Measurements from ENCODE around the gene ZNF280C.
A peak's percentile ranks its signal among the peaks of the same experiment; 100 is the strongest.

ZNF280C gene

DNA sequence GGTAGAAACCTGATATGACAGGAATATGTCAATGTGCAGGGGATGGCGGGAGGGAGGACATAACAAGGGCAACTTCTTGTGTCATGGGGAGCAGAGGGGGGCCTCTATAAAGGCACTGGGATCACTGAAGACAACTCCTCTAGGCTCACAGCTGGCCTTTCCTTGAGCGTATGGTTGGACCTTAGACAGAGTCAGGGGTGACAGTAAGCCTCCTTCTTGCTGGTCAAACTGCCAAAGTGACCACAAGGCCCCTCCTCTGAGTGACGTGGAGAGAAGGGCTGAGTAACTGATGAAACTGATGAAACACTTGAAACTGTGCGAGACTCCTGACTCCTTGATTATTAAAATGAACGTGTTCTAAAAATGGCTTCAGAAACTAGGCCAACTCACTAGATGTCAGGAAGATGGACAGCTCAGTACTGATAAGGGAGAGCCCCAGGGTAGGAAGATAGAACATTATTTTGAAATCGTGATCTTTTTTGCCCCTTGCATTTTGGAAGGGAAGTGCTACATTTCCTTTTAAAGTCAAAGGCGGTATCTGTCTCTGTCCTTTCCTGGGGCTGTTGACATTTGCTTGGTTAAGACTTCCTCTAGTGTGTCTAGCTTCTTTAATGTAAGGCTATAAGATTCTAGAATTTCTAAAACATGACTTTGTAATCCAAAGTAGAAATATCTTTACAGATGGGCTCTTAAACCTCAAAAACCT is 95.4 kb downstream of the ZNF280C start:
- no peaks in the 10 kb centered on the region for H3K9me3 ChIP-seq (ENCODE audit: low read length)
- peak overlapping the region; percentile 91 for H3K4me3 ChIP-seq (ENCODE audit: low read depth, low read length, poor library complexity, severe bottlenecking)
- peak overlapping the region; percentile 79 for H3K4me2 ChIP-seq (ENCODE audit: low read length)

DNA sequence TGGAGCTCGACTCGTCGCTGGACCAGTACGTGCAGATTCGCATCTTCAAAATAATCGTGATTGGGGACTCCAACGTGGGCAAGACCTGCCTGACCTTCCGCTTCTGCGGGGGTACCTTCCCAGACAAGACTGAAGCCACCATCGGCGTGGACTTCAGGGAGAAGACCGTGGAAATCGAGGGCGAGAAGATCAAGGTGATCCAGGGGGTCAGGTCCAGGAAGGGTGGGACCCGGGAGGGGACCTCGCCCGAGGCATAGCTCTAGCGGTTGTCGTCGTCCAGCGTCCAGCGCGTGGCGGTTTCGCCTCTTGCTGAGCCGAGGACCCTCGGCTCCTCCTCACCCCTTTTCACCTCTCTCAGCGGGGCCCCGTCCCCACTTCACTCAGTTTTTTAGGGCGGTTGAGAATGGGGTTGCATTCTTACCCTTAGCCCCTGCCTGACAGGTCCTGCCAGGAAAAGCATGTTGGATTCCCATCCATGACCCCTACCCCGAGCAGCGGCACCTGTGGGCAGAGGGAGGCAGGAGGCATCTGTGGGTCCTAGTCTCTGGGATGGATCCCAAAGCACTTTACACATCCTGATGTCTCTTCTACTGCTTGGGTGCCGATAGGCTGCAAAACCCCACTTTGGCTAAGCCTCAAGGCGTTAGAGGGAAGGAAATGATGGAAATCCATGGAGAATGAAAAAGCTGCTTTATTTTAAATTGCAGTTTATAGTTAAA is 96.4 kb downstream of the ZNF280C start:
- Histone ChIP-seq H3K79me2 (ENCODE audit: insufficient read depth, low read length) (no peaks in the 10 kb centered on the region; the same call in none of the 2 replicates), H3K27me3 (ENCODE audit: insufficient read depth, low read length) (no peaks in the 10 kb centered on the region), H3K4me3 (ENCODE audit: low read depth, low read length, poor library complexity, severe bottlenecking) (peak overlapping the region; percentile 91), H4K20me1 (ENCODE audit: insufficient read depth, low read length) (no peaks in the 10 kb centered on the region), H3K4me2 (ENCODE audit: low read length) (peak overlapping the region; percentile 79), H3K27ac (ENCODE audit: low read depth, low read length, poor library complexity, severe bottlenecking) (peak overlapping the region; percentile 88), H3K9me3 (ENCODE audit: low read length) (no peaks in the 10 kb centered on the region), H3F3A (ENCODE audit: insufficient read depth, low read length) (no peaks in the 10 kb centered on the region), H3K36me3 (ENCODE audit: insufficient read depth, low read length) (no peaks in the 10 kb centered on the region), H2AFZ (ENCODE audit: low read length) (no peak overlapping the region), H3K9ac (ENCODE audit: low read length) (peak overlapping the region; percentile 91), H3K4me1 (ENCODE audit: insufficient read depth, low read length, severe bottlenecking) (peaks cover 50% of the 10 kb centered on the region), H3K9me2 (ENCODE audit: low read depth, low read length) (no peaks in the 10 kb centered on the region)
- TF ChIP-seq, protein P1, sequence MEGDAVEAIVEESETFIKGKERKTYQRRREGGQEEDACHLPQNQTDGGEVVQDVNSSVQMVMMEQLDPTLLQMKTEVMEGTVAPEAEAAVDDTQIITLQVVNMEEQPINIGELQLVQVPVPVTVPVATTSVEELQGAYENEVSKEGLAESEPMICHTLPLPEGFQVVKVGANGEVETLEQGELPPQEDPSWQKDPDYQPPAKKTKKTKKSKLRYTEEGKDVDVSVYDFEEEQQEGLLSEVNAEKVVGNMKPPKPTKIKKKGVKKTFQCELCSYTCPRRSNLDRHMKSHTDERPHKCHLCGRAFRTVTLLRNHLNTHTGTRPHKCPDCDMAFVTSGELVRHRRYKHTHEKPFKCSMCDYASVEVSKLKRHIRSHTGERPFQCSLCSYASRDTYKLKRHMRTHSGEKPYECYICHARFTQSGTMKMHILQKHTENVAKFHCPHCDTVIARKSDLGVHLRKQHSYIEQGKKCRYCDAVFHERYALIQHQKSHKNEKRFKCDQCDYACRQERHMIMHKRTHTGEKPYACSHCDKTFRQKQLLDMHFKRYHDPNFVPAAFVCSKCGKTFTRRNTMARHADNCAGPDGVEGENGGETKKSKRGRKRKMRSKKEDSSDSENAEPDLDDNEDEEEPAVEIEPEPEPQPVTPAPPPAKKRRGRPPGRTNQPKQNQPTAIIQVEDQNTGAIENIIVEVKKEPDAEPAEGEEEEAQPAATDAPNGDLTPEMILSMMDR (IDR thresholded peaks at IDR 0.05; ENCODE audit: low read length), result no peak; the same call in 1 of the 2 replicates
- TF ChIP-seq EZH2 (IDR thresholded peaks at IDR 0.05; ENCODE audit: borderline replicate concordance, low read length), result no peak

More for the DNA sequence above, 95.4 kb downstream of the ZNF280C start:
- Histone ChIP-seq H3F3A (ENCODE audit: insufficient read depth, low read length) (no peaks in the 10 kb centered on the region), H3K79me2 (ENCODE audit: insufficient read depth, low read length) (no peaks in the 10 kb centered on the region; the same call in none of the 2 replicates), H3K4me1 (ENCODE audit: insufficient read depth, low read length, severe bottlenecking) (peaks cover 54% of the 10 kb centered on the region), H3K9ac (ENCODE audit: low read length) (peak overlapping the region; percentile 91), H3K9me2 (ENCODE audit: low read depth, low read length) (no peaks in the 10 kb centered on the region), H3K27me3 (ENCODE audit: insufficient read depth, low read length) (no peaks in the 10 kb centered on the region), H2AFZ (ENCODE audit: low read length) (no peak overlapping the region), H3K27ac (ENCODE audit: low read depth, low read length, poor library complexity, severe bottlenecking) (peak overlapping the region; percentile 88), H4K20me1 (ENCODE audit: insufficient read depth, low read length) (no peaks in the 10 kb centered on the region), H3K36me3 (ENCODE audit: insufficient read depth, low read length) (no peaks in the 10 kb centered on the region)
- TF ChIP-seq EZH2 (IDR thresholded peaks at IDR 0.05; ENCODE audit: borderline replicate concordance, low read length), result no peak
- TF ChIP-seq, protein P1 (IDR thresholded peaks at IDR 0.05; ENCODE audit: low read length), result no peak

DNA sequence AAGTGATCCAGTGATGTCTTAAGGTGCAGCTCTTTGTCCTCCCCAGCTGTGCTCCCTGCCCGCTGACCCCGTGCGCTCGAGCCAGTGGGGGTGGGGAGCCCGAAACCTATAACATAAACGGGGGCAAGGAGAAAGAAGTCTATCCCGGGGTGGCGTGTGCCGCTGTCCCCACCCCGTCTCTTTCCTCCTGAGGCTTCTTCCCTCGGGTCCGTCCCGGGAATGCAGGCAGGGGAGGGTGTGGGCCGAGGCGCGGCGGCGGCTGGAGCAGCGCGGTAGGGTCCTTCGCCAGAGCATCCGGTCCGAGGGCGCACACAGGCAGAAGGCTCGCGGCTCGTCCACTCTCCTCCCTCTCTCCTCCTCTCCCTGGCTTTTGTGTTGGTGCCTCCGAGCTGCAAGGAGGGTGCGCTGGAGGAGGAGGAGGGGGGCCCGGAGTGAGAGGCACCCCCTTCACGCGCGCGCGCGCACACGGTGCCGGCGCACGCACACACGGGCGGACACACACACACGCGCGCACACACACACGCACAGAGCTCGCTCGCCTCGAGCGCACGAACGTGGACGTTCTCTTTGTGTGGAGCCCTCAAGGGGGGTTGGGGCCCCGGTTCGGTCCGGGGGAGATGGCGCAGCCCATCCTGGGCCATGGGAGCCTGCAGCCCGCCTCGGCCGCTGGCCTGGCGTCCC is 97.1 kb downstream of the ZNF280C start, which contains the start of gene RAB33A:
TSS of gene RAB33A (plus strand) at position 517 of the 681 bp plus-strand sequence. CDS start at position 618, 101 bp downstream.
- H4K20me1 ChIP-seq (ENCODE audit: insufficient read depth, low read length), result no peaks in the 10 kb centered on the region
- H3K4me3 ChIP-seq (ENCODE audit: low read depth, low read length, poor library complexity, severe bottlenecking), result peak within 1 kb of the TSS; percentile 91
- peak within 1 kb of the TSS; percentile 91 for H3K9ac ChIP-seq (ENCODE audit: low read length)
- no peaks in the 10 kb centered on the region for H3K9me3 ChIP-seq (ENCODE audit: low read length)
- H3K4me1 ChIP-seq (ENCODE audit: insufficient read depth, low read length, severe bottlenecking), result peaks cover 52% of the 10 kb centered on the region
- H3K9me2 ChIP-seq (ENCODE audit: low read depth, low read length), result no peaks in the 10 kb centered on the region
- no peaks in the 10 kb centered on the region for H3K36me3 ChIP-seq (ENCODE audit: insufficient read depth, low read length)
- H3K27ac ChIP-seq (ENCODE audit: low read depth, low read length, poor library complexity, severe bottlenecking), result peak within 1 kb of the TSS; percentile 88
- TF ChIP-seq EZH2 (IDR thresholded peaks at IDR 0.05; ENCODE audit: borderline replicate concordance, low read length), result no peak
- TF ChIP-seq, protein P1 (IDR thresholded peaks at IDR 0.05; ENCODE audit: low read length), result no peak
- no peaks in the 10 kb centered on the region for H3K27me3 ChIP-seq (ENCODE audit: insufficient read depth, low read length)
- no peaks in the 10 kb centered on the region; the same call in none of the 2 replicates for H3K79me2 ChIP-seq (ENCODE audit: insufficient read depth, low read length)
- no peak within 1 kb of the TSS for H2AFZ ChIP-seq (ENCODE audit: low read length)
- H3F3A ChIP-seq (ENCODE audit: insufficient read depth, low read length), result no peaks in the 10 kb centered on the region
- H3K4me2 ChIP-seq (ENCODE audit: low read length), result peak within 1 kb of the TSS; percentile 79
